Mammary epithelial cell (primary cell): ENCODE measurements around the gene RPP38.

Source experiments
- CTCF ChIP-seq, 2 donors: IDR thresholded peaks in 1 of 2; conservative IDR thresholded peaks in 1 of 2; 2 replicates each; pipeline ENCODE4 v1.5.1; 2011 to 2012; ENCODE audit warnings: inconsistent platforms in 2 of 2, low read length in 2 of 2, mild to moderate bottlenecking in 2 of 2, control low read depth in 1 of 2, low read depth in 1 of 2; ENCODE audit not compliant: insufficient read depth in 1 of 2; ENCODE audit errors: extremely low read depth in 1 of 2
- EZH2 ChIP-seq: IDR thresholded peaks from 2 replicates; pipeline ENCODE4 v1.6.1; 2012; ENCODE audit warnings: low read length, inconsistent platforms, borderline replicate concordance

- TF ChIP-seq CTCF (conservative IDR thresholded peaks at IDR 0.05 in 1 of 2, IDR thresholded peaks at IDR 0.05 in 1 of 2; ENCODE audit: extremely low read depth in 1 of 2, insufficient read depth in 1 of 2, low read depth in 1 of 2, low read length in 2 of 2) (no peak), EZH2 (no peak)
These were observed 12.6 kb upstream of the RPP38 start for GRCh38 chr10:15084502-15084922.
